NB4 (cell line): Measurements from ENCODE around the gene CLEC4M.

ENCODE experiments used
- DNase-seq: peaks from one replicate; pipeline ENCODE4 v3.0.0; 2010; ENCODE audit warnings: low read depth
- H3K4me3 ChIP-seq: one replicate; pipeline ENCODE4 v1.5.1; 2011; ENCODE audit warnings: mild to moderate bottlenecking, low read depth, low read length, moderate library complexity
- MYC ChIP-seq: IDR thresholded peaks from 2 replicates; pipeline ENCODE4 v1.6.1; 2011; ENCODE audit warnings: low read depth, low read length
- POLR2A ChIP-seq: IDR thresholded peaks from 2 replicates; pipeline ENCODE4 v1.6.1; 2011; ENCODE audit warnings: mild to moderate bottlenecking; ENCODE audit not compliant: insufficient read length; ENCODE audit errors: extremely low read depth
- TF ChIP-seq, protein P1 (sequence below): IDR thresholded peaks from one replicate; pipeline ENCODE4 v1.5.1; 2012; ENCODE audit warnings: low read depth, low read length
- TF ChIP-seq, protein P2 (sequence below): IDR thresholded peaks from 2 replicates; pipeline ENCODE4 v1.6.1; 2011; ENCODE audit warnings: low read depth, low read length

The CLEC4M gene

DNA sequence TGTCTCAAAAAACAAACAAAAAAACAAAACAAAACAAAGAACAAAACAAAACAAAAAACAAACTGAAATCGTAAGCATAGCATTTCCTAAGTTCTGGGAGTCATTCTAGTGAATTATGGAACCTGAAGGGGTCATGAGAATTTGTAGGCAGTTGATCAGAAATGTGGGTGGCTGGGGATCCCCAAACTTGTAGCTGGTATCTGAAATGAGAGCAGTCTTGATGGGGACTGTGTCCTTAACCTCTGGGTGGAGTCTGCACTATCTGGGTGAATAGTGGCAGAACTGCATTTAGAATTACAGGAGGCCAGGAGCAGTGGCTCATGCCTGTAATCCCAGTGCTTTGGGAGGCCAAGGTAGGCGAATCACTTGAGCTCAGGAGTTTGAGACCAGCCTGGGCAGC lies 37.3 kb upstream of the CLEC4M start:
- TF ChIP-seq, protein P1, sequence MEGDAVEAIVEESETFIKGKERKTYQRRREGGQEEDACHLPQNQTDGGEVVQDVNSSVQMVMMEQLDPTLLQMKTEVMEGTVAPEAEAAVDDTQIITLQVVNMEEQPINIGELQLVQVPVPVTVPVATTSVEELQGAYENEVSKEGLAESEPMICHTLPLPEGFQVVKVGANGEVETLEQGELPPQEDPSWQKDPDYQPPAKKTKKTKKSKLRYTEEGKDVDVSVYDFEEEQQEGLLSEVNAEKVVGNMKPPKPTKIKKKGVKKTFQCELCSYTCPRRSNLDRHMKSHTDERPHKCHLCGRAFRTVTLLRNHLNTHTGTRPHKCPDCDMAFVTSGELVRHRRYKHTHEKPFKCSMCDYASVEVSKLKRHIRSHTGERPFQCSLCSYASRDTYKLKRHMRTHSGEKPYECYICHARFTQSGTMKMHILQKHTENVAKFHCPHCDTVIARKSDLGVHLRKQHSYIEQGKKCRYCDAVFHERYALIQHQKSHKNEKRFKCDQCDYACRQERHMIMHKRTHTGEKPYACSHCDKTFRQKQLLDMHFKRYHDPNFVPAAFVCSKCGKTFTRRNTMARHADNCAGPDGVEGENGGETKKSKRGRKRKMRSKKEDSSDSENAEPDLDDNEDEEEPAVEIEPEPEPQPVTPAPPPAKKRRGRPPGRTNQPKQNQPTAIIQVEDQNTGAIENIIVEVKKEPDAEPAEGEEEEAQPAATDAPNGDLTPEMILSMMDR, result no peak
- no peak for TF ChIP-seq MYC
- no peak for TF ChIP-seq POLR2A
- TF ChIP-seq, protein P2, sequence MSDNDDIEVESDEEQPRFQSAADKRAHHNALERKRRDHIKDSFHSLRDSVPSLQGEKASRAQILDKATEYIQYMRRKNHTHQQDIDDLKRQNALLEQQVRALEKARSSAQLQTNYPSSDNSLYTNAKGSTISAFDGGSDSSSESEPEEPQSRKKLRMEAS, result no peak
- DNase-seq, result no peak
- H3K4me3 ChIP-seq, result no peak overlapping the region

- DNase-seq, result peak; percentile 22
- TF ChIP-seq, protein P2, result no peak
- no peak for TF ChIP-seq MYC
- TF ChIP-seq POLR2A, result no peak
- TF ChIP-seq, protein P1, result no peak
- H3K4me3 ChIP-seq, result no peak overlapping the region
These were observed 33.8 kb upstream of the CLEC4M start for GRCh38 chr19:7729211-7729610.

DNA sequence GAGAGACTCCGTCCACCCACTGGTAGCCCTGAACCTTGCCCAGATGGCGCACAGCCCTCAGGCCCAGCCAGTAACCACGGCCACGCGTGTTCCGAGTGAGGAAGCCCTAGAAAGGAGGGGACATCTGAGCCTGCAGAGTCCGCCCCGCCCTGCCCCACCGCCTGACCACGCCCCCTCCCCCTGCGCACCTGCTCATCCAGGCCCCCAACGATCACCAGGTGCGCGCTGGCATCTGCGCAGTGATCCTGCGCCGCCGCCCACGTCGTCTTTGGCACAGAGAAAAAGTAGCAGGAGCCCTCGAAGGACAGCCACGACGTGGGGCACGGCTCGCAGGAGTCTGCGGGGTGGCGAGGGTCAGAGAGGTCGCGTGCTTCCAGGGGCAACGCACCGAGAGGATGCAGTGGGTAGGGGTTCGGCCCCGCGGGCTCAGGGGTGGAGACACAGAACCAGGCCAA lies 33.2 kb upstream of the CLEC4M start:
- TF ChIP-seq MYC (no peak), POLR2A (no peak)
- TF ChIP-seq, protein P1, result no peak
- TF ChIP-seq, protein P2, result no peak
- no peak overlapping the region for H3K4me3 ChIP-seq
- no peak for DNase-seq

DNA sequence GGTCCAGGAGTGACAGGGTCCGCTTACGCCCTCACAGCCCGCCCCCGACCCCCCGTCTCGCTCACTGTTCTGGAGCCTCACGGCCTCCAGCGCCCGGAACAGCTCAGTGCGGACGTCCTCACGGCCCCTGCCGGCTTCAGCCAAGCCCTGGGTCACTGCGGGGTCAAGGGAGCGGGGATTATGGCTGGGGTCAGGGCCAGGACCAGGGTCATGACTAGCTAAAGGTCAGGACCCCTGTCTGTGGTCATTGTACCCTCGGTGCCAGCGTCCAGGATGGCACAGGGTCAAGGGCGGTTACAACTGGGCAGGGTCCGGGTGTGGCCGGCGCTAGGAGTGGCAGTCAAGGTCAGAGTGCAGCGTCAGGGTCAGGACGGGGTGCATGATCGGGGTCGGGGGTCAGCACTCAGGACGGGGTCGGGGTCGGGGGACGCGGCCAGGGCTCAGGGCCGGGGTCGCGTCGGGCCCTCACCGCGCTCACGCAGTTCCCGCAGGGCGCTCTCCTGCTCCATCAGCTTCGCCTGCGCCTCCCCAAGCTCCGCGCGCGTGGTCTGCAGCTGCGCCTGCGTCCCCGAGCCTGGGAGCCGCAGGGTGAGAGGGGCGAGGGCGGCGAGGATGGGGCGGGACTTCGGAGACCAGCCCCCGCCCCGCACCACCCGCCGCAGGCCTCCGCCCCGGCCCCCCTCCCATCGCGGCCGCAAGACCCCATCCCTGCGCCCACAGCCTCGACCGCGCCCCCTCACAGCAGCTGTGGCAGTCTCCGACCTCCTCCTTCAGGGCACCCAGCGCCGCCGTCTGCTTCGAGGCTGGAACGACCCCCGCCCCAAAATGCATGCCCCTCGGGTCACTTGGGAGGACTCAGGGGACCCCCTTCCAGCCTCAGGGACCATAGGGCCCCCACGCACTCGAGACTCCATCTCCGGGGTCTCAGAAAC lies 32.5 kb upstream of the CLEC4M start:
- TF ChIP-seq, protein P1, result no peak
- TF ChIP-seq POLR2A (no peak), MYC (no peak)
- TF ChIP-seq, protein P2, result no peak
- no peak for DNase-seq
- H3K4me3 ChIP-seq, result no peak overlapping the region

DNA sequence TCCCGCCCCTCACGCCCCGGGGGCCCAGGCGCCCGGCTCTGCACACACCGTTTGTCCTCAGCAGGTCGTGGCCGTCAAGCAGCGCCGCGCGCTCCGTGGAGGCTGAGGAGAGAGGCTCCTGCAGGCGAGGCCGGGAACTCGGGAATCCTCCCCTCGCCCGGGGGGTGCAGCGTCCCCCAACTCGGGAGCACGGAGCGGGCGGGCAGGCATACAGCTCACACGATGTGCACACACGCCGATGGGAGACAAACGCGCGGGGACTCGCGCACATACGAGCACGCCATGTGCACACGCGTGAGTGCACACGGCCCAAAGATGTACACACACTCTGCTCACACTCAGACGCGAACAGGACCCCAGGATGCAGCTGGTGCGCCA lies 31.8 kb upstream of the CLEC4M start:
- no peak for DNase-seq
- no peak overlapping the region for H3K4me3 ChIP-seq
- TF ChIP-seq POLR2A, result no peak
- TF ChIP-seq MYC, result no peak
- TF ChIP-seq, protein P1, result no peak
- TF ChIP-seq, protein P2, result no peak
